Measurements from ENCODE around the gene SUPT3H.

DNA sequence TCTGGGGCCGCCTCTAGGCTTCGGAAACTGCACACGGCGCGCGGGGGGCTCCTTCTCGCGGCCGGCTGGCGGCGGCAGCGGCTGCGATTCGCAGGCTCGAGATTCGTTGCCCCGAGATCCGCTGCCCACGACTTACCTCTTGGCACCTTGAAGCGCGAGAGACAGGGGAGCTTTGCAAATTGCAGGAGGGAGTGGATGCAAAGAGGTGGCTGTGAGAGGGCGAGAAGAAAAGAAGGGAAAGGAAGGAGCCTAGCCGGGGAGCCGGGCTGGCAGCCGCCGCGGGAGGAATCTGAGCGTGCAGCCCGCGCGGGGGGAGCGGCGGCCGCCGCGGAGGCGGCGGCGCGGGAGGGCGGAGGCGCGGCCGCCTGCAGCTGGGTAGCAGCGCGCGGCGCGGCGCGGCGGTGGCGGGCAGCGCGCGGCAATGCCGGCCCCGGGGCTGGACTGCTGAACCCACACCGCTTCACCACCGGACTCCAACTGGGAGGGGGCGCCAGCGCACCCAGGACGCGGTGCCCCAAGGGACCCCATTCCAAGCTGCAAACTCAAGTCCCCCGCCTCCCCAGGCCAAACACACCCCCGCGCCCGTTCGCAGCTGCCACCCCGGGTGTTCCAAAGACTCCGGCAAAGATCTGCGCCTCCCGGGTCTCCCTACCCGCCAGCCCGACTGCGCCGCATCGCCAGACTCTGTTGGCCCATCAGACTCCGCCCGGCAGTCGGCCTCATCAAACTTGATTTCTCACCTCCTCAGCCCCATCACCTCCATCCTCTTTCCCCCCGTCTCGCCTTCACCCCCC, 44.2 kb upstream of the SUPT3H start:
- TF ChIP-seq, protein P1, sequence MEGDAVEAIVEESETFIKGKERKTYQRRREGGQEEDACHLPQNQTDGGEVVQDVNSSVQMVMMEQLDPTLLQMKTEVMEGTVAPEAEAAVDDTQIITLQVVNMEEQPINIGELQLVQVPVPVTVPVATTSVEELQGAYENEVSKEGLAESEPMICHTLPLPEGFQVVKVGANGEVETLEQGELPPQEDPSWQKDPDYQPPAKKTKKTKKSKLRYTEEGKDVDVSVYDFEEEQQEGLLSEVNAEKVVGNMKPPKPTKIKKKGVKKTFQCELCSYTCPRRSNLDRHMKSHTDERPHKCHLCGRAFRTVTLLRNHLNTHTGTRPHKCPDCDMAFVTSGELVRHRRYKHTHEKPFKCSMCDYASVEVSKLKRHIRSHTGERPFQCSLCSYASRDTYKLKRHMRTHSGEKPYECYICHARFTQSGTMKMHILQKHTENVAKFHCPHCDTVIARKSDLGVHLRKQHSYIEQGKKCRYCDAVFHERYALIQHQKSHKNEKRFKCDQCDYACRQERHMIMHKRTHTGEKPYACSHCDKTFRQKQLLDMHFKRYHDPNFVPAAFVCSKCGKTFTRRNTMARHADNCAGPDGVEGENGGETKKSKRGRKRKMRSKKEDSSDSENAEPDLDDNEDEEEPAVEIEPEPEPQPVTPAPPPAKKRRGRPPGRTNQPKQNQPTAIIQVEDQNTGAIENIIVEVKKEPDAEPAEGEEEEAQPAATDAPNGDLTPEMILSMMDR (IDR thresholded peaks at IDR 0.05): no peak
- TF ChIP-seq EP300 (IDR thresholded peaks at IDR 0.05): no peak
- TF ChIP-seq POLR2A (IDR thresholded peaks at IDR 0.05): no peak
